GM19043 (cell line): ENCODE data around the gene DHRSX.
"Not testable (repeated sequence)": the region's sequence is repeated elsewhere in the genome, so short reads cannot be mapped to it uniquely, and the experiment has no call there.

ENCODE experiments used
- ATAC-seq: cut with Tn5 transposase; IDR thresholded peaks from one replicate; pipeline ENCODE4 v1.9.1; 2021; ENCODE audit warnings: low read depth; ENCODE audit not compliant: unreplicated experiment

DHRSX gene

GRCh38 chrX:2406891-2407518 lies 93.8 kb downstream of the DHRSX start:
- no peak for ATAC-seq

- no peak for ATAC-seq
Measured at GRCh38 chrX:2404776-2405175, 96.0 kb downstream of the DHRSX start.

- no peak for ATAC-seq
Measured at GRCh38 chrX:2402361-2402690, 98.5 kb downstream of the DHRSX start.

- no peak for ATAC-seq
Measured at GRCh38 chrX:2401590-2402360, 99.0 kb downstream of the DHRSX start.

- ATAC-seq: no peak
Measured at GRCh38 chrX:2401201-2401589, 99.6 kb downstream of the DHRSX start.

DNA sequence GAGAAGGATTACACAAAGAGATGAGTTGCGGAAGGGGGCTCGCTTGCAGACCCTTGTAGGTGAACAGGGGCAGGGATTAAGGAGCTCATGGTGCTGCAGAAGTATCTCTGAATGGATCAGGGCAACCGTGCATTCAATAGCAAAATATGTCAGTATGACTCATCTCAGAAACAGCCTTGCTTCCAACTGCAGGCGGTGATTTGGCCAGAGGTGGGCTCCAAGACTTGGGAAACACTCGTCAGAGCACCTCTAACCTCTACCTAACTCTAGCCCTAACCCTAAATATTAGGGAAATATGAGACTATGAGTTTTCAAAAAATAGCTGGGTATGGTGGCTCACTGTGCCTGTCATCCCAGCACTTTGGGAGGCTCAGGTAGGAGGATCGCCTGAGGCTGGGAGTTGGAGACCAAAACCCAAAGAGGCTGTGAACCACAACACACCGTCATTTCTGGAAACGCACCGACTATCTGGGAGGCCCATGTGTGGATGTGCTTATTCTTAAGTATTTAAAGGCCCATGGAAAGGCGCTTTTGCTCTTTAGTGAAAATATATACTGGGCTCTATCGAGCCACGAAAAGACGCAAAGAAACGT lies 102.6 kb downstream of the DHRSX start:
- ATAC-seq: no peak

DNA sequence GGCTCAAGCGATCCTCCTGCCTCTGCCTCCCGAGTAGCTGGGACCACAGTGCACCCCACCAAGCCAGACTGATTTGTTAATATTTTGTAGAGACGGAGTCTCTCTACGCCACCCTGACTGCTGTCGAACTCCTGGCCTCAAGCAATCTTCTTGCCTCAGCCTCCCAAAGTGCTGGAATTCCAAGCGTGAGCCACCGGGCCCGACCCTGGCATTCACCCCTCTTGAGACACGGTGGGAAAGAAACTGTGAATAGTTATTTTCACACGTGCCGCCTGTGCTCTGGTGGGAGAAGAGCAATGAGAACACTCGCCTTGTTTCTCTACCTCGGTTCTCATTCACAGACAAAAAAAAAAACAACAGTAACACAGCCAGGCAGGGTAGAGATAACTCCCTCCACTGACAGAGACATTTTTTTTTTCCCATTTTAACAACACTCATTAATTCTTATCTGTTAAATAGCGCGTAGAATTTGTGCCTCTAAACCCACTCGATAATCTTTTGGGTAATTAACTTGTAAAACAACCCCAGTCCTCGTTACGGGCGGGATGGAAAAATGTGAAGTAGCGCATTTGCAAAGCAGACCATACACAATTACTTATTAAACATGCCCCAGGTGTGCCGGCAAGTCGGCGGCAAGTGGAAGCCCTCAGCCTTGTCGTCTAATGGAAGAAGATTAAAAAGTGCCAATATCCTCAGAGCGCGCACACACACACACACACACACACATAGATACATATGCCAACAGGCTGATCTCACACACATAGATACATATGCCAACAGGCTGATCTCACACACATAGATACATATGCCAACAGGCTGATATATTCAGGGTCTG lies 103.3 kb downstream of the DHRSX start:
- ATAC-seq: no peak

GRCh38 chrX:2395261-2395992 lies 105.3 kb downstream of the DHRSX start:
- ATAC-seq: no peak

DNA sequence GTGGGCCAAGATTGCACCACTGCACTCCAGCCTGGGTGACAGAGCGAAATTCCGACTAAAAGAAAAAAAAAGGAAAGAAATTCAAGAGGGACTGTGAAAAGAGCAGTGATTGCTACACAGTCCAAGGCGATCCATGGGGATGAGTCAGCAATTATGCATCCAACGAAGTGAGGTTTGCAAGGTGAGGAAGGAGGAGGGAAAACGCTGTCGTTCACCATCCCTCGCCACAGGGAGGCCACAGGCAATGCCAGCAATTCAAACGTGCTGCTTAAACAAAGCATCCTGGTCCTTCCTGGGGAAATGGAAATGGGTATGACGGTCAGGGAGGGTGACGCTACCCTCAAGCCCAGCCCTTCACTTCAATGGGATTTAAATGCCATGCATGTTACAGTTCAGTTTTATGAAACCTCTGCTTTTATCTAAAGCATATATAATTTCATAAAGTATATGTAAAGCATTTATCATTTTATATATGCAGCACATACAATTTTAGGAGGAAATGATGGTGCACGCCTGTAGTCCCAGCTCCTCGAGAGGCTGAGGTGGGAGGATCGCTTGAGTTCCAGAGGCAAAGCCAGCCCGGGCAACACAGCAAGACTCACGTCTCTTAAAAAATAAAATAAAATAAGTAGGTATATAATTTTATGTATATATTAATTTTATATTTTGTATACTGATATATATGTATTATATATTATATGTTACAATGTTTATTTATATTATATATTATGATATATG lies 108.7 kb downstream of the DHRSX start:
- no peak for ATAC-seq

DNA sequence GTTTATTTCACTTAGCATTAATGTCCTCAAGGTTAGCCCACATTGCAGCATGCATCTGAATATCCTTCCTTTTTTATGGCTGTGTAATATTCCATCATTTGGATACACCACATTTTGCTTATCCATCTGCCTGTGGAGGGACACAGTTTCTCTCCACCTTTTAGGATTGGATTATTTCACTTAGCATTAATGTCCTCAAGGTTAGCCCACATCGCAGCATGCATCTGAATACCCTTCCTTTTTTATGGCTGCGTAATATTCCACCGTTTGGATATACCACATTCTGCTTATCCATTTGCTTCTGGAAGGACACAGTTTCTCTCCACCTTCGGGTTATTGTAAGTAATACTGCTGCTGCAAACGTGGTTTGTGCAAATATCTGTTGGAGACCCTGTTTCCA lies 110.0 kb downstream of the DHRSX start:
- ATAC-seq: no peak

GRCh38 chrX:2389731-2390130 lies 111.0 kb downstream of the DHRSX start:
- ATAC-seq: not testable (repeated sequence)

DNA sequence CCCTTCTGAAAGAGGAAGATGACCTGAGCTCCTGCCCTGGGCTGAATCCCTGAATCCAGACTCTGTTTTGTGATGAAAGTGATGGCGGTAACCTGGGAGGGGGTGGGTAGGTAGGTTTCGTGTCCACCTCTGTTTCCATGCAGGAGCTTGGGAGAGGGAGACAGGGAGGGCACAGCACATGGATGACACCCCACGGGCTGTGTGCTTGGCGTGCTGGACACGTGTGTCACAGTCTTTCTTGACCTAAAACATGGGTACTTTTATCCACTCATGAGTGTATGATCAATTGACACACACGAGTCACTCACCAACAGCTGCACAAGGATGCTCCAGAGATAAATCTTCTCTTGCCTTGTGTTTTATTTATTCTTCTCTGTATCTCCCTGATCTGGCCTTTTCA lies 111.5 kb downstream of the DHRSX start:
- no peak for ATAC-seq

DNA sequence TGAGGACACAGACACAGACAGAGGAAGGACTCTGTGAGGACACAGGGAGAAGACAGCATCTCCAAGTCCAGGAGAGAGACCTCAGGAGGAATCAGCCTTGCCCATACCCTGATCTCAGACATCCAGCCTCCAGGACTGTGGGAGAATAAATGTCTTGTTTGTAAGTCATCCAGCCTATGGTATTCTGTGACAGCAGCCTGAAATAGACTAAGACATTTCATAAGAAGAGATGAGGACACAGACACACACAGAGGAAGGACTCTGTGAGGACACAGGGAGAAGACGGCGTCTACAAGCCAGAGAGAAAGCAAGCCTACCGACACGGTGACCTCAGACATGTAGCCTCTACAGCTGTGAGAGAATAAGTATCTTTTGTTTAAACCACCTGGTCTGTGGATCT lies 112.1 kb downstream of the DHRSX start:
- no peak for ATAC-seq

GRCh38 chrX:2387614-2388239 lies 113.0 kb downstream of the DHRSX start:
- no peak for ATAC-seq

DNA sequence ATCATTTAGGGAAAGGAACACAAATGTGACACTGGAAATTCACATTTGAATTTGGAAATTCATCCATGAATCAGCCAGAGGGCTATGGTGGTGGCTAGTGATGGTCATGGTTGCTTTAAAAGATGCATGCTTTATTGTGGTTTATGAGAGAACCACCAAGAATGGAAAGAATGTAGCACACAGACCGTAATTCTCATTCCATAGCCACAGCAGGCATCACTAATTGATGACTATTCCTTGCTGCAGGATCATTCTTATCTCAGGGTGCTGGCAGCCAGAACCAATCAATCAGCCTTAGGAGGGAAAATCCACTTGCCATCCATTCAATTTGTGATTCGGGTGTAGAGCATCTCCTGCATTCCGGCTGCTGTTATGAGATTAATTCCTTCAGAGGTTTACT lies 115.6 kb downstream of the DHRSX start:
- ATAC-seq: no peak

- ATAC-seq: no peak
Measured at GRCh38 chrX:2384486-2384885, 116.3 kb downstream of the DHRSX start.

- ATAC-seq: no peak
Measured at GRCh38 chrX:2383735-2384134, 117.0 kb downstream of the DHRSX start.

- ATAC-seq: no peak
Measured at GRCh38 chrX:2383144-2383543, 117.6 kb downstream of the DHRSX start.

GRCh38 chrX:2382433-2383048 lies 118.2 kb downstream of the DHRSX start:
- ATAC-seq: not testable (repeated sequence)
